ENCODE measurements around the gene MBOAT2. TPM values are rescaled to one million over a fixed set of nuclear protein-coding genes. Genes with fewer than 3 reads are reported as not detected.

MBOAT2 gene
- total RNA-seq, 4 donors from 2014 or later, result 4.7 to 12.8 (median 9.7) TPM

- TF ChIP-seq CTCF (IDR thresholded peaks at IDR 0.05; ENCODE audit: low read depth), result no peak
Measured at GRCh38 chr2:9032536-9033255, 29.2 kb upstream of the MBOAT2 start.

GRCh38 chr2:9032121-9032520 is 28.6 kb upstream of the MBOAT2 start:
- TF ChIP-seq CTCF (IDR thresholded peaks at IDR 0.05; ENCODE audit: low read depth), result no peak

GRCh38 chr2:9031246-9031645 is 27.8 kb upstream of the MBOAT2 start:
- no peak for TF ChIP-seq CTCF (IDR thresholded peaks at IDR 0.05; ENCODE audit: low read depth)

GRCh38 chr2:9030841-9031240 is 27.4 kb upstream of the MBOAT2 start:
- TF ChIP-seq CTCF (IDR thresholded peaks at IDR 0.05; ENCODE audit: low read depth), result no peak

DNA sequence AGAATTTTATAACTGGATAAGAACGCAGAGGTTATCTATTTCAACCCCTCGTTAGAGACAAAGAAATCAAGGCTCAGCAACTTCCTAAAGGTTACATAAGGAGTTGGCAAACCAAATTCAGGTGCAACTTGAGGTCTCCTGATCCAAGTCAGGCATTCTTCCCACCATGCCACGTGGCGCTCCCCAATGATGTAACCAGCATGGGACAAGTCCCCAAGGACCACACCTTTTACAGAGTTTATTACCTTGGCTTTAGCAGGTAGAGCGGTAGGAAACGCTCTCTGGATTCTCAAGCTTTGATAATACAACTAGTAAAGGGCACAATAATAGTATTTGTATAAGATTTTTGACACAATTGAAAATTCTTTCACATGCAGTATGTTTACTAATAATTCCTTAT is 26.7 kb upstream of the MBOAT2 start:
- TF ChIP-seq CTCF (IDR thresholded peaks at IDR 0.05; ENCODE audit: low read depth), result no peak

- TF ChIP-seq CTCF (IDR thresholded peaks at IDR 0.05; ENCODE audit: low read depth), result no peak
Measured at GRCh38 chr2:9029721-9030120, 26.2 kb upstream of the MBOAT2 start.

DNA sequence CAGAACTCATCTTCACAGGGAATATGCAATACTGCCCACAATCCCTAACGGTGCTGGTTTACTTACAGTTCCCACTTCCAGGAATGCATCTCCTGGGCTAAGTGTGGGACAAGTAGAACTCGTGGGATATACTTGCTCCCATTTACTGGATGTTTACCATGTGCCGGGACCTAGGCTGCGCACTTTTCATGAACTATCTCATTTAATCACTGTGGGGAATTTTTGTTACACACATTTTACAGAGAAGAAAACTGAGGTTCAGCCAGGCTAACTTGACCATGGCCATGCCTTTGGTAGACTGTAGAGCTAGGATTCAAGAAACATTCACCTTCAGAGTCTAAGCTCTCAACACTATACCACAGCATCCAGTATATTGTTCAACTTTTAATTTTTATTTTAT is 24.4 kb upstream of the MBOAT2 start:
- TF ChIP-seq CTCF (IDR thresholded peaks at IDR 0.05; ENCODE audit: low read depth), result no peak

All from subcutaneous adipose tissue (tissue), 4 donors.